A549 (cell line): ENCODE data around the gene ALG12.

Experiments
- BHLHE40 ChIP-seq: IDR thresholded peaks from 2 replicates; pipeline ENCODE4 v1.6.1; 2012; ENCODE audit warnings: low read depth, low read length, inconsistent platforms
- CEBPB ChIP-seq, 2 experiments: fragments of >200 bp in 1 of 2; sonication (Bioruptor Twin) in 1 of 2; formaldehyde crosslinking in 1 of 2; IDR thresholded peaks; 2 replicates each; pipeline ENCODE4 v1.6.1; 2012 to 2016
- CTCF ChIP-seq: fragments of >200 bp; sonication (Bioruptor Twin); formaldehyde crosslinking; IDR thresholded peaks from 3 replicates; pipeline ENCODE4 v1.5.1; 2016
- EP300 ChIP-seq, 2 experiments: fragments of >200 bp; sonication (Bioruptor Twin); formaldehyde crosslinking; IDR thresholded peaks; 2 replicates in 1 of 2; 3 replicates in 1 of 2; pipeline ENCODE4 v1.6.1; 2016 to 2017
- POLR2A ChIP-seq: IDR thresholded peaks from 2 replicates; pipeline ENCODE4 v1.6.1; 2012; ENCODE audit warnings: mild to moderate bottlenecking, low read length
- RAD21 ChIP-seq, 2 experiments: fragments of >200 bp in 1 of 2; sonication (Bioruptor Twin) in 1 of 2; formaldehyde crosslinking in 1 of 2; IDR thresholded peaks in 1 of 2; conservative IDR thresholded peaks in 1 of 2; 2 replicates in 1 of 2; 3 replicates in 1 of 2; pipeline ENCODE4 v1.6.1; 2012 to 2018; ENCODE audit warnings: inconsistent platforms in 1 of 2

- TF ChIP-seq EP300 (IDR thresholded peaks at IDR 0.05) (no peak), BHLHE40 (no peak), RAD21 (conservative IDR thresholded peaks at IDR 0.05 in 1 of 2, IDR thresholded peaks at IDR 0.05 in 1 of 2) (no peak), CTCF (no peak), POLR2A (no peak), CEBPB (IDR thresholded peaks at IDR 0.05) (no peak)
These were observed 25.9 kb downstream of the ALG12 start for GRCh38 chr22:49892226-49892899.
